Activated CD8-positive, alpha-beta memory T cell treated with anti-CD3 and anti-CD28 coated beads, Interleukin-2, amount 50 U/mL, for 24 hours (primary cell): ENCODE results near the gene HELB.

Experiments used
- DNase-seq: peaks from one replicate; pipeline ENCODE4 v3.0.0-alpha.2; 2020; ENCODE audit errors: extremely low read depth

Gene HELB

GRCh38 chr12:66365718-66366490 is 63.6 kb downstream of the HELB start:
- no peak for DNase-seq

- DNase-seq = no peak
Observed at GRCh38 chr12:66367015-66367667, 64.8 kb downstream of the HELB start.

- DNase-seq = no peak
Observed at GRCh38 chr12:66371982-66372381, 69.7 kb downstream of the HELB start.

GRCh38 chr12:66375560-66375959 is 73.3 kb downstream of the HELB start:
- DNase-seq = no peak

GRCh38 chr12:66379616-66380015 is 77.3 kb downstream of the HELB start:
- DNase-seq = no peak

GRCh38 chr12:66380769-66381535 is 78.7 kb downstream of the HELB start:
- no peak for DNase-seq

- DNase-seq = no peak
Observed at GRCh38 chr12:66387117-66387516, 84.8 kb downstream of the HELB start.
